ENCODE results near the gene MAP2K6.

DNA sequence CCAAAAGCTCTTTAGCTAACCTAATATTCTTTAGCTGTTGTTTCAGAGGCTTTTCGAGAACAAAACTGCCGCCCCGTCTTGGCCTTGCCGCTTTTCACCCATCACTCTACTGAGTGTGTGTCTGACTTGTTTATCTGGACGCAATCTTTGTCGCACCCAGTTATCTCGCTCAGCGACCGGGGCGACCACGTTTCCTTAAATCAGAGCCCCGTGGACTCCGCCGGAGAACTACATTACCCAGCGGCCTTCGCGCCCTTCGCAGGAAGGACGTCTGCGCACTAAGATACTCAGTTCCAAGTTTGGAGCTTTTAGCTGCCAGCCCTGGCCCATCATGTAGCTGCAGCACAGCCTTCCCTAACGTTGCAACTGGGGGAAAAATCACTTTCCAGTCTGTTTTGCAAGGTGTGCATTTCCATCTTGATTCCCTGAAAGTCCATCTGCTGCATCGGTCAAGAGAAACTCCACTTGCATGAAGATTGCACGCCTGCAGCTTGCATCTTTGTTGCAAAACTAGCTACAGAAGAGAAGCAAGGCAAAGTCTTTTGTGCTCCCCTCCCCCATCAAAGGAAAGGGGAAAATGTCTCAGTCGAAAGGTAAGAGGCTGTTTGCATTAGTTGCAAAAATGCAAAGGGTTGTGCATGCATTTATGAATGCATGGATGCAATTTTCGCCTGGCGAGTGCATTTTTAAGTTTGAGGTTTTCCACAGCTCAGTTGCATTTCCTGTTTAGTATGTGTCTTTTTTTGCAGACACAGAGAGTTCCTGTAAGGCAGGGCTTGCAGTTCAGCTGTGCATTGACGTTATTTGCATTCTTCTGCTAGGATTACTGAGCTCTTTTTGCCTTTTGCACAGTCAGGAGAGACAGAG is at the start of gene MAP2K6:
- TF ChIP-seq, protein P1, sequence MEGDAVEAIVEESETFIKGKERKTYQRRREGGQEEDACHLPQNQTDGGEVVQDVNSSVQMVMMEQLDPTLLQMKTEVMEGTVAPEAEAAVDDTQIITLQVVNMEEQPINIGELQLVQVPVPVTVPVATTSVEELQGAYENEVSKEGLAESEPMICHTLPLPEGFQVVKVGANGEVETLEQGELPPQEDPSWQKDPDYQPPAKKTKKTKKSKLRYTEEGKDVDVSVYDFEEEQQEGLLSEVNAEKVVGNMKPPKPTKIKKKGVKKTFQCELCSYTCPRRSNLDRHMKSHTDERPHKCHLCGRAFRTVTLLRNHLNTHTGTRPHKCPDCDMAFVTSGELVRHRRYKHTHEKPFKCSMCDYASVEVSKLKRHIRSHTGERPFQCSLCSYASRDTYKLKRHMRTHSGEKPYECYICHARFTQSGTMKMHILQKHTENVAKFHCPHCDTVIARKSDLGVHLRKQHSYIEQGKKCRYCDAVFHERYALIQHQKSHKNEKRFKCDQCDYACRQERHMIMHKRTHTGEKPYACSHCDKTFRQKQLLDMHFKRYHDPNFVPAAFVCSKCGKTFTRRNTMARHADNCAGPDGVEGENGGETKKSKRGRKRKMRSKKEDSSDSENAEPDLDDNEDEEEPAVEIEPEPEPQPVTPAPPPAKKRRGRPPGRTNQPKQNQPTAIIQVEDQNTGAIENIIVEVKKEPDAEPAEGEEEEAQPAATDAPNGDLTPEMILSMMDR (IDR thresholded peaks at IDR 0.05; ENCODE audit: poor library complexity): no peak
- TF ChIP-seq EZH2 (IDR thresholded peaks at IDR 0.05; ENCODE audit: borderline replicate concordance) (no peak), EZH2phosphoT487 (IDR thresholded peaks at IDR 0.05; ENCODE audit: low read depth, severe bottlenecking, unreplicated experiment) (no peak)

All from hepatocyte (in vitro differentiated cells).